ENCODE results near the gene ERBB4.

ERBB4 gene

GRCh38 chr2:211376410-211376809 lies 1162.2 kb downstream of the ERBB4 start:
- Histone ChIP-seq H3K36me3 (replicated peaks; ENCODE audit: insufficient read depth, low read length) (no peaks in the 10 kb centered on the region), H3K4me2 (ENCODE audit: low read depth, low read length) (no peak overlapping the region), H3K9me3 (replicated peaks; ENCODE audit: insufficient read depth, low read length) (no peaks in the 10 kb centered on the region), H2AFZ (ENCODE audit: low read length) (no peak overlapping the region), H3K9me2 (replicated peaks; ENCODE audit: insufficient read depth, low read length) (no peaks in the 10 kb centered on the region), H3K9ac (ENCODE audit: low read length) (no peak overlapping the region), H3K27ac (ENCODE audit: low read length) (no peak overlapping the region), H3K4me1 (ENCODE audit: low read length) (peaks cover 9% of the 10 kb centered on the region), H4K20me1 (ENCODE audit: insufficient read depth, low read length) (no peaks in the 10 kb centered on the region), H3K27me3 (replicated peaks; ENCODE audit: insufficient read depth, low read length) (no peaks in the 10 kb centered on the region), H3F3A (ENCODE audit: insufficient read depth, low read length) (0 out of 2 replicates have a peak, but pooled peaks cover 1% of the 10 kb centered on the region), H3K4me3 (ENCODE audit: low read length) (no peak overlapping the region), H3K79me2 (ENCODE audit: low read length) (no peaks in the 10 kb centered on the region)
- no peak for DNase-seq
- no peak for TF ChIP-seq CTCF (IDR thresholded peaks at IDR 0.05; ENCODE audit: low read length)
- TF ChIP-seq EZH2 (optimal IDR thresholded peaks at IDR 0.05; ENCODE audit: low read depth, low read length) = no peak
- no peak for TF ChIP-seq EZH2phosphoT487 (IDR thresholded peaks at IDR 0.05; ENCODE audit: low read length)

- no peaks in the 10 kb centered on the region for H3K27me3 ChIP-seq (replicated peaks; ENCODE audit: insufficient read depth, low read length)
- H3K79me2 ChIP-seq (ENCODE audit: low read length) = no peaks in the 10 kb centered on the region
- H3K4me2 ChIP-seq (ENCODE audit: low read depth, low read length) = no peak overlapping the region
- H3K36me3 ChIP-seq (replicated peaks; ENCODE audit: insufficient read depth, low read length) = no peaks in the 10 kb centered on the region
- no peaks in the 10 kb centered on the region for H3K9me3 ChIP-seq (replicated peaks; ENCODE audit: insufficient read depth, low read length)
- no peak for TF ChIP-seq EZH2phosphoT487 (IDR thresholded peaks at IDR 0.05; ENCODE audit: low read length)
- TF ChIP-seq EZH2 (optimal IDR thresholded peaks at IDR 0.05; ENCODE audit: low read depth, low read length) = no peak
- no peak for TF ChIP-seq CTCF (IDR thresholded peaks at IDR 0.05; ENCODE audit: low read length)
- no peaks in the 10 kb centered on the region for H4K20me1 ChIP-seq (ENCODE audit: insufficient read depth, low read length)
- DNase-seq = no peak
- H3K9ac ChIP-seq (ENCODE audit: low read length) = no peak overlapping the region
- peaks cover 24% of the 10 kb centered on the region for H3K4me1 ChIP-seq (ENCODE audit: low read length)
- H3K9me2 ChIP-seq (replicated peaks; ENCODE audit: insufficient read depth, low read length) = no peaks in the 10 kb centered on the region
- no peak overlapping the region for H2AFZ ChIP-seq (ENCODE audit: low read length)
- H3K4me3 ChIP-seq (ENCODE audit: low read length) = no peak overlapping the region
- no peak overlapping the region for H3K27ac ChIP-seq (ENCODE audit: low read length)
- peaks cover 13% of the 10 kb centered on the region; the same call in 1 of the 2 replicates for H3F3A ChIP-seq (ENCODE audit: insufficient read depth, low read length)
Measured at GRCh38 chr2:211373203-211373602, 1165.4 kb downstream of the ERBB4 start.

DNA sequence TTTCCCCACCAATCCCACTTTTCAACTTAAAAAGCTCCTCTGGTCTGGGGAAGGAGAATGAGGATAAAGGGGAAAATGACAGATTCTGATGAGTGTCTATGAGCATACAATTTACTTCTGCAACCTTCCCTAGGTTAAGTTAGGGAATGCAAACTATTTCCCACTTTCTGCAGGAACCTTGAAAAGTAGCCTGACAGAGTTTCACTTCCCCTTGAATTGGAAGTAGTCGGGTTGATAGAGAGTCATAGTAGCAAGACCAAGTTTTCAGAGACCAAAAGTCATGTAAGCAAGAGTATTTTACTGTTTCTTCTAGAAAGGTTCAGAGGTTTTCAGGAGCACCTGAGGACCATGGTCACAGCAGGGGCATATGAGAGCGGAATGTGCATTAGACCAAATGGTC lies 1167.1 kb downstream of the ERBB4 start:
- no peak overlapping the region for H2AFZ ChIP-seq (ENCODE audit: low read length)
- no peak for TF ChIP-seq CTCF (IDR thresholded peaks at IDR 0.05; ENCODE audit: low read length)
- H3K27me3 ChIP-seq (replicated peaks; ENCODE audit: insufficient read depth, low read length) = no peaks in the 10 kb centered on the region
- peak overlapping the region; percentile 16; the same call in 1 of the 2 replicates for H3K27ac ChIP-seq (ENCODE audit: low read length)
- peaks cover 18% of the 10 kb centered on the region for H3F3A ChIP-seq (ENCODE audit: insufficient read depth, low read length)
- H3K79me2 ChIP-seq (ENCODE audit: low read length) = no peaks in the 10 kb centered on the region
- no peak overlapping the region for H3K9ac ChIP-seq (ENCODE audit: low read length)
- H3K4me3 ChIP-seq (ENCODE audit: low read length) = no peak overlapping the region
- H3K9me2 ChIP-seq (replicated peaks; ENCODE audit: insufficient read depth, low read length) = no peaks in the 10 kb centered on the region
- peaks cover 40% of the 10 kb centered on the region for H3K4me1 ChIP-seq (ENCODE audit: low read length)
- DNase-seq = no peak
- H4K20me1 ChIP-seq (ENCODE audit: insufficient read depth, low read length) = no peaks in the 10 kb centered on the region
- H3K36me3 ChIP-seq (replicated peaks; ENCODE audit: insufficient read depth, low read length) = no peaks in the 10 kb centered on the region
- no peaks in the 10 kb centered on the region for H3K9me3 ChIP-seq (replicated peaks; ENCODE audit: insufficient read depth, low read length)
- H3K4me2 ChIP-seq (ENCODE audit: low read depth, low read length) = peak overlapping the region; percentile 26; the same call in 1 of the 2 replicates

Measured in MM.1S (cell line).